ENCODE measurements around the gene CWC27.

DNA sequence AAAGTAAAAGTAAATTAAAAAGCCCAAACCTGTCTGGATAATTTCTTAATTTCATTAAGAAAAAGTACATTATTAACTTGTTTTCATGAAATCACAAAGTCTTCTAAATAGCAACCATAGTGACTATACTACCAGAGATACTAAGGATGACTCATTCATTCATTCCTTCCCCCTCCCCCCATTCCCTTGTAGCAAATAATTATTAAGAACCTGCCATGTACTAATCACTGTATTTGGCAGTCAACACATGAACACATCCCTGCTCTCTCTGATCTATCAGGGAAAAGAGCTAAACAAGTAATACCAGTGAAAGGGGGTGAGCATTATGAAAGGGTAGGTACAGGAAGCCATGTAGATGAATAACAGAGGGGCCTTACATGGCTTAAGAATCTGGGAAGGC, 203.9 kb downstream of the CWC27 start:
- no peak for TF ChIP-seq GATA3 (IDR thresholded peaks at IDR 0.05; ENCODE audit: low read depth, low read length)
- TF ChIP-seq GATA2 (IDR thresholded peaks at IDR 0.05; ENCODE audit: low read depth, low read length), result no peak

Measured in SH-SY5Y (cell line).